Kidney (tissue), 14 donors: ENCODE results near the gene KRT40. TPM values are rescaled to one million over a fixed set of nuclear protein-coding genes. Genes with fewer than 3 reads are reported as not detected.

Source experiments
- DNase-seq, 5 donors: peaks; one replicate each; pipeline ENCODE4 v3.0.0-alpha.2; 2013 to 2020
- FAIRE-seq: peaks from 2 replicates; lab custom pipeline; 2012; peaks lifted over from hg19 to GRCh38; lab: Jason Lieb, UNC
- H3K27ac ChIP-seq, 2 donors: one replicate each; pipeline ENCODE4 v1.7.0; 2013; ENCODE audit warnings: low read depth in 2 of 2, low read length in 2 of 2, inconsistent platforms in 1 of 2
- H3K27me3 ChIP-seq: one replicate; pipeline ENCODE4 v1.7.1; 2013; ENCODE audit warnings: low read length, inconsistent platforms; ENCODE audit not compliant: control insufficient read depth, insufficient read depth
- H3K36me3 ChIP-seq, 3 donors: one replicate each; pipeline versions ENCODE4 v1.7.0 to v1.7.1; 2013; ENCODE audit warnings: low read length in 3 of 3, control low read depth in 1 of 3, inconsistent platforms in 1 of 3; ENCODE audit not compliant: insufficient read depth in 3 of 3, control insufficient read depth in 2 of 3
- H3K4me1 ChIP-seq, 3 donors: one replicate each; pipeline versions ENCODE4 v1.7.0 to v1.7.1; 2013; ENCODE audit warnings: low read length in 3 of 3, inconsistent platforms in 1 of 3, low read depth in 1 of 3; ENCODE audit not compliant: control insufficient read depth in 2 of 3, insufficient read depth in 2 of 3
- H3K4me3 ChIP-seq, 3 donors: one replicate each; pipeline versions ENCODE4 v1.7.0 to v1.8.1; 2013; ENCODE audit warnings: low read length in 3 of 3, control low read depth in 1 of 3, inconsistent platforms in 1 of 3
- H3K9ac ChIP-seq, 3 donors: one replicate each; pipeline versions ENCODE4 v1.7.0 to v1.7.1; 2013; ENCODE audit warnings: low read length in 3 of 3, control low read depth in 1 of 3, inconsistent platforms in 1 of 3
- H3K9me3 ChIP-seq, 3 donors: one replicate each; pipeline versions ENCODE4 v1.7.0 to v1.7.1; 2013; ENCODE audit warnings: low read length in 3 of 3, control low read depth in 1 of 3, inconsistent platforms in 1 of 3; ENCODE audit not compliant: control insufficient read depth in 2 of 3, insufficient read depth in 1 of 3
- CTCF ChIP-seq: IDR thresholded peaks from 3 replicates; pipeline ENCODE4 v1.5.1; 2012; ENCODE audit warnings: mild to moderate bottlenecking, moderate library complexity, borderline replicate concordance; ENCODE audit not compliant: insufficient read depth; ENCODE audit errors: extremely low read depth
- intact Hi-C: fragments of 100-400 bp; cut with DNase I; formaldehyde crosslinking; loops from one replicate; pipeline ENCODE4 v1.11.1; 2022
- polyA plus RNA-seq: library from polyadenylated mRNA; stranded (reverse); fragments of 350-450 nt; fragmentation: Illumina TruSeq; extraction: RNeasy Lipid Tissue Mini Kit (QIAGEN cat#74804); gene quantifications from one replicate; pipeline ENCODE4 v1.2.3, GENCODE V29; 2014; ENCODE audit warnings: low read depth, low replicate concordance; ENCODE audit not compliant: insufficient read depth
- total RNA-seq: library from RNA; stranded (reverse); fragmentation: NEBNext Ultra II Directional; extraction: Animal tissue kit (Norgen Biotek cat#: 25700); gene quantifications from one replicate; pipeline ENCODE4 v1.2.1, GENCODE V29; 2021
- donor health status: control.
- donor health status: control.
- donor health status: control.
- donor health status: control.
- donor health status: control.
- donor health status: DM: yes; HTN: yes; CAD: no.
- donor health status: Normal renal cell carcinoma (clear cell type).

KRT40 gene
- total and polyA plus RNA-seq, 2 donors from 2014 or later = not detected

DNA sequence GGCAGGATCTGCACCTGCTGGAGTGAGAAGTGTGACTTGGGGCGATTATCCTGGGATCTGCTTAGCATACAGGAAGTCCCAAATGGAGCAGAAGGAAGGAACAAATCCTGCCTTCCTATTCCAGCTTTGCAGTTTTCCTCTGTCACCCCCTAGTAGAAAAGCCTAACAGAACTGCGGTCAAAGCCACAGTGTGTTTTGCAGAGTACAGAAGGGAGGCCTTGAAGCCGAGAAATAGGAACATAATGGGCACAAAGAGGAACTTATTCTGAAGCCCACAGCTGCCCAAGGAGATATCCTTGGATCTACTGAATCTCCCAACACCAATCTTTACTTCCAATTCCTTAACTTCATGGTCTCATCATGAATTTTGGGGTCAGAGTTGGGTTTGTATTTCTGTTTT is 34.4 kb upstream of the KRT40 start:
- H3K27me3 ChIP-seq = no peaks in the 10 kb centered on the region
- no peaks in the 10 kb centered on the region for H3K36me3 ChIP-seq
- FAIRE-seq (no peak), DNase-seq (no peak)
- no peaks in the 10 kb centered on the region for H3K4me1 ChIP-seq
- H3K9ac ChIP-seq = no peak overlapping the region
- intact Hi-C loops = no loop called here
- no peak overlapping the region for H3K27ac ChIP-seq
- peaks cover 0 to 9% (median 0%) of the 10 kb centered on the region in 3 donors for H3K9me3 ChIP-seq
- no peak for TF ChIP-seq CTCF
- H3K4me3 ChIP-seq = no peak overlapping the region

- no peaks in the 10 kb centered on the region for H3K4me1 ChIP-seq
- H3K27me3 ChIP-seq = no peaks in the 10 kb centered on the region
- H3K4me3 ChIP-seq = no peak overlapping the region
- no peak overlapping the region for H3K27ac ChIP-seq
- DNase-seq (no peak), FAIRE-seq (no peak)
- peaks cover 0 to 8% (median 0%) of the 10 kb centered on the region in 3 donors for H3K9me3 ChIP-seq
- TF ChIP-seq CTCF = no peak
- intact Hi-C loops = no loop called here
- no peak overlapping the region for H3K9ac ChIP-seq
- H3K36me3 ChIP-seq = no peaks in the 10 kb centered on the region
Observed at GRCh38 chr17:41016578-41017215, 32.6 kb upstream of the KRT40 start.

DNA sequence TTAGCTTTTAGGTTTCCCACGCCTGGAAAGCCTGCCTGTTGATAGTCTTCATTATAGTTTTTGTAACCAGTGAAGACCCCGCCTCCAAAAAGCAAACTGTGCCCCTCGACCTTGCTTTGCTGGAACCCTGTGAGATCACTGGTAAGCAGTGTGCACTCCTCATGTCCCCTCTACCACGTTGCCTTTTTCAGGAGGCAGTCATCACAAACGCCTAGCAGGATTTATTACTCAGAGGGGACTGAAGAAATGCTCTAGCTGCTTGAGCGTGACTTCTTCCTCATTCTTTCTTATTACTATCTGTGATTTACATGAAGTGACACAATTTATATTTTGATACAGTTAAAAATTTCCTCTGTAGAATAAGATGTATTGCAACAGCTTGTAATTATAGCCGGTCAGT is 31.3 kb upstream of the KRT40 start:
- no peak overlapping the region for H3K4me3 ChIP-seq
- H3K4me1 ChIP-seq = no peaks in the 10 kb centered on the region
- H3K9me3 ChIP-seq = no peaks in the 10 kb centered on the region
- no peak for TF ChIP-seq CTCF
- peak in 1 of 5 donors; percentile 15 for DNase-seq
- H3K36me3 ChIP-seq = no peaks in the 10 kb centered on the region
- H3K27me3 ChIP-seq = no peaks in the 10 kb centered on the region
- FAIRE-seq = no peak
- no peak overlapping the region for H3K9ac ChIP-seq
- H3K27ac ChIP-seq = no peak overlapping the region
- intact Hi-C loops = no loop called here

GRCh38 chr17:41013606-41014005 is 29.5 kb upstream of the KRT40 start:
- Histone ChIP-seq H3K4me3 (no peak overlapping the region), H3K4me1 (no peaks in the 10 kb centered on the region), H3K27ac (no peak overlapping the region), H3K9me3 (no peaks in the 10 kb centered on the region), H3K36me3 (no peaks in the 10 kb centered on the region), H3K9ac (no peak overlapping the region), H3K27me3 (no peaks in the 10 kb centered on the region)
- FAIRE-seq (no peak), DNase-seq (no peak)
- no peak for TF ChIP-seq CTCF
- intact Hi-C loops = no loop called here
